Mucosa of rectum (tissue), 2 donors: ENCODE results near the gene AGL.
"Not testable (repeated sequence)": the region's sequence is repeated elsewhere in the genome, so short reads cannot be mapped to it uniquely, and the experiment has no call there.

Experiments used
- H3K27ac ChIP-seq, 2 donors: one replicate each; pipeline ENCODE4 v1.7.0; 2013; ENCODE audit warnings: inconsistent platforms in 2 of 2, low read depth in 2 of 2, low read length in 2 of 2
- H3K27me3 ChIP-seq, 2 donors: one replicate each; pipeline ENCODE4 v1.7.0; 2013; ENCODE audit warnings: low read length in 2 of 2; ENCODE audit not compliant: control insufficient read depth in 2 of 2, insufficient read depth in 2 of 2
- H3K36me3 ChIP-seq, 2 donors: one replicate each; pipeline ENCODE4 v1.7.0; 2013; ENCODE audit warnings: low read length in 2 of 2; ENCODE audit not compliant: control insufficient read depth in 2 of 2, insufficient read depth in 2 of 2
- H3K4me1 ChIP-seq, 2 donors: one replicate each; pipeline ENCODE4 v1.7.0; 2013; ENCODE audit warnings: low read length in 2 of 2, mild to moderate bottlenecking in 1 of 2; ENCODE audit not compliant: control insufficient read depth in 2 of 2, insufficient read depth in 2 of 2
- H3K4me3 ChIP-seq, 2 donors: one replicate each; pipeline ENCODE4 v1.7.0; 2013; ENCODE audit warnings: low read length in 2 of 2
- H3K9ac ChIP-seq, 2 donors: one replicate each; pipeline ENCODE4 v1.7.0; 2013; ENCODE audit warnings: low read length in 2 of 2, low read depth in 1 of 2, mild to moderate bottlenecking in 1 of 2
- H3K9me3 ChIP-seq, 2 donors: one replicate each; pipeline ENCODE4 v1.7.0; 2013; ENCODE audit warnings: low read length in 2 of 2; ENCODE audit not compliant: control insufficient read depth in 2 of 2
- donor health status: healthy.
- donor health status: Normal muscosa, but diverticular disease.

The AGL gene

DNA sequence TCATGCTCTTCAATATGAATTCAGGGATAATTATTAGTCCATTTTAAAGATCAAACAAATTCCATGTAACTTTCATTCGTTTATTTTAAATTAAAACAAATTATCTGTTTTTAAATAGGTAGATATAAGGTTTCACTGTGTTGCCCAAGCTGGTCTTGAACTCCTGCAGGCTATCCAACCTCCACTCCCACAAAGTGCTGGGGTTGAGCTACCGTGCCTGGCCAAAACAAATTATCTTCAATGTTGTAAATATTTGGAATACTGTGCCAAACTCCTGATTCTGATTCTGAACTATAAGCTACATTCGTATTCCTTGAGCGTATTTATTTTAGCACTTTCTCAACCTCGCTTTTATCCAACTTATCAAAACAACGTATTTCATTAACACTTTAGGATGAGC lies 19.6 kb downstream of the AGL start:
- Histone ChIP-seq H3K27ac (no peak overlapping the region), H3K36me3 (peaks cover 0 to 7% of the 10 kb centered on the region in 2 donors)

DNA sequence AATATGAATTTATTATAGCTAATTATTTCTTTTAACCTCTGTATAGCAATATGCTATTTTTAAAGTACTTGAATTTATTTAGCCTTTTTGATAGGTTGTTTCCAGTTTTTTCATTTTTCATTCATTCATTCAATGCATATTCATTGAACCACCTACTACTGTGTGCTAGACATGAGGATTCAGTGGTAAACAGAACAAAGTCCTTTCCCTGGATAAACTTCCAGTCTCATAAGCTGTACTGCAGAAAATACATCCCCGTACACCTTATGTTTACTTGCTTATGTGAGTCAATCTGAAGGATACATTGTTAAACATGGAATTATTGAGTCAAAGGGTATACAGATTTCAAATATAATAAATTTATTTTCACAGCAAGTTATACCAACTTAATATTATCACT lies 21.9 kb downstream of the AGL start:
- H3K4me1 ChIP-seq, result no peaks in the 10 kb centered on the region
- H3K36me3 ChIP-seq, result peaks cover 0 to 7% of the 10 kb centered on the region in 2 donors
- no peak overlapping the region for H3K4me3 ChIP-seq

More for the DNA sequence above, 19.6 kb downstream of the AGL start:
- no peaks in the 10 kb centered on the region for H3K9me3 ChIP-seq
- H3K9ac ChIP-seq, result no peak overlapping the region
- no peak overlapping the region for H3K4me3 ChIP-seq
- H3K27me3 ChIP-seq, result no peaks in the 10 kb centered on the region
- H3K4me1 ChIP-seq, result no peaks in the 10 kb centered on the region

DNA sequence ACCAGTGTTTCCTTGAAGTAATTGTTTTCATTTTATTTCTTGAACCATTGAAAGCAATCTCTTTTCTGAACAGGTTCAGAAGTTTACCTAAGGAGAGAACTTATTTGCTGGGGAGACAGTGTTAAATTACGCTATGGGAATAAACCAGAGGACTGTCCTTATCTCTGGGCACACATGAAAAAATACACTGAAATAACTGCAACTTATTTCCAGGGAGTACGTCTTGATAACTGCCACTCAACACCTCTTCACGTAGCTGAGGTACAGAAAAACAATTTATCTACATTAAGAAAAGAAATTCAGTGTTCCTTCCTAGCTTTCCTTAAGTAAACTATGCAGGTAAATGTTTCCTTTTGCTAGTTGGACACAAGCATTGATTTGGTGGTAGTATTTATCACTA lies 27.4 kb downstream of the AGL start:
- Histone ChIP-seq H3K27me3 (no peaks in the 10 kb centered on the region), H3K27ac (no peak overlapping the region), H3K9ac (no peak overlapping the region), H3K4me1 (no peaks in the 10 kb centered on the region), H3K9me3 (no peaks in the 10 kb centered on the region), H3K36me3 (peaks cover 12 to 20% of the 10 kb centered on the region in 2 donors), H3K4me3 (no peak overlapping the region)

More for the DNA sequence above, 21.9 kb downstream of the AGL start:
- Histone ChIP-seq H3K9ac (no peak overlapping the region), H3K27ac (no peak overlapping the region), H3K9me3 (no peaks in the 10 kb centered on the region), H3K27me3 (no peaks in the 10 kb centered on the region)

DNA sequence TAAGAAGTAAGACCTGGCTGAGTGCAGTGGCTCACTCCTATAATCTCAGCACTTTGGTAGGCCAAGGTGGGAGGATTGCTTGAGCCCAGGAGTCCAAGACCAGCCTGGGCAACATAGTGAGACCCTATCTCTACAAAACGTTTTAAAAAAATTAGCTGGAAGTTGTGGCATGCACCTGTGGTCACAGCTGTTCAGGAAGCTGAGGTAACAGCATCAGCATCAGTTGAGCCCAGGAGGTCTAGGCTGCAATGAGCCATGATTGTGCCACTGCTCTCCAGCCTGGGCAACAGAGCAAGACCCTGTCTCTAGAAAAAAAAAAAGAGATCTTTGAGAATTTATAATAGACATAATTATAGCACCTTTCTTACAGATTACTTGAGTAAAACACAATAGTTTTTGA lies 36.0 kb downstream of the AGL start:
- Histone ChIP-seq H3K9me3 (no peaks in the 10 kb centered on the region), H3K27ac (no peak overlapping the region), H3K4me1 (no peaks in the 10 kb centered on the region), H3K9ac (no peak overlapping the region), H3K27me3 (no peaks in the 10 kb centered on the region), H3K4me3 (no peak overlapping the region), H3K36me3 (peaks cover 19 to 22% of the 10 kb centered on the region in 2 donors)

DNA sequence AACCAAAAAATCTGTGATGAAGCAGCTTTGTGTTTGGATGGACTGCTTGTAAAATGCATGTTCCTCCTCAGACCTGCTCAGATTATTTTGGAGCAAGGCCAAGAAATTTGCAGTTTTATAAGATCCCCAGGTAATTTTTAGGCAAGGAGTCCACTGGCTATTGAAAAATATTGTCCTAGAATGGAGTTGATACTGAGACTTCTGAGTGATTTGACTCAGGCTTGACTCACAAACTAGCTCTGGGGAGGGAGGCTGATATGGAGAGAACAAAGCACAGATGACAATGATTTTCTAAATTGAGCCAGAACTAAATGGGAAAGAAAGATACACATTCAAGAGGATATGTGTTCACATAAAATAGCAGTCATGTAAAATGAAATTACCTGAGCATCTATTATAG lies 36.7 kb downstream of the AGL start:
- H3K4me3 ChIP-seq, result no peak overlapping the region
- H3K4me1 ChIP-seq, result no peaks in the 10 kb centered on the region
- H3K36me3 ChIP-seq, result peaks cover 17 to 28% of the 10 kb centered on the region in 2 donors
- H3K9me3 ChIP-seq, result no peaks in the 10 kb centered on the region
- no peaks in the 10 kb centered on the region for H3K27me3 ChIP-seq
- no peak overlapping the region for H3K9ac ChIP-seq
- H3K27ac ChIP-seq, result no peak overlapping the region

DNA sequence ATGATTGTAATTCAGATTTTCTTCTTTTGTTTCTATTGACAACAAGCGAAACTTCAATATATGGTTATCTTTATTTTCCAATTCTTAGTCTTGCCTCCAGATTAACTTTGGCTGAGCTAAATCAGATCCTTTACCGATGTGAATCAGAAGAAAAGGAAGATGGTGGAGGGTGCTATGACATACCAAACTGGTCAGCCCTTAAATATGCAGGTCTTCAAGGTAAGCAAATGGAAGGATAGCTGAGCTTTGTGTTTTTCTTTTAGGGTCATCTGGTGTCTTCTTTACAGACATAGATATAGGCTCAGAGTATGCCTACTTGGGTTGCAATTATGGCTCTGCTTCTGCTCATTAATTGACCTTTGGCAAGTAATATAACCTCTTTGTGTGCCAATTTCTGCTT lies 37.7 kb downstream of the AGL start:
- Histone ChIP-seq H3K36me3 (peaks cover 11 to 27% of the 10 kb centered on the region in 2 donors), H3K9me3 (no peaks in the 10 kb centered on the region), H3K4me3 (no peak overlapping the region), H3K27ac (no peak overlapping the region), H3K4me1 (no peaks in the 10 kb centered on the region), H3K27me3 (no peaks in the 10 kb centered on the region), H3K9ac (no peak overlapping the region)

DNA sequence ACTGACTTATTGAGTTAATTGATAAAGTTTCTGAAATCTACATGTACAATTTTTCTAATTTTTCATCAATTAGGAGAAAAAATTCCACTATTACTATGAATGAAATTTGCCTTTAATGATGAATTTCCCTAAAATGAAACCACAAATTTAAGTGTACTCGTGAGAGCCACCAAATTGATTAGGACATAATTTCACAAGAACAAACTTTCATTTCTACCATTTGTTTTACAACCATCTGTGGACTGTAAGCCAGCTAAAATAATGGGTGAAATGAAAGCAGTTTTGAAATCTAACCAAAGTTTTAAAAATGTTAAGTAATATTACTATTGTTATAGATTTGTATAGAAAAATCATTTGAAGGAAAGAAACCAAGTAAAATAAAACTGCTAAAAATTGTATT lies 41.8 kb downstream of the AGL start:
- no peaks in the 10 kb centered on the region for H3K4me1 ChIP-seq
- H3K27me3 ChIP-seq, result no peaks in the 10 kb centered on the region
- H3K9ac ChIP-seq, result no peak overlapping the region
- H3K4me3 ChIP-seq, result no peak overlapping the region
- H3K9me3 ChIP-seq, result no peaks in the 10 kb centered on the region
- H3K27ac ChIP-seq, result no peak overlapping the region
- H3K36me3 ChIP-seq, result peaks cover 7 to 21% of the 10 kb centered on the region in 2 donors

DNA sequence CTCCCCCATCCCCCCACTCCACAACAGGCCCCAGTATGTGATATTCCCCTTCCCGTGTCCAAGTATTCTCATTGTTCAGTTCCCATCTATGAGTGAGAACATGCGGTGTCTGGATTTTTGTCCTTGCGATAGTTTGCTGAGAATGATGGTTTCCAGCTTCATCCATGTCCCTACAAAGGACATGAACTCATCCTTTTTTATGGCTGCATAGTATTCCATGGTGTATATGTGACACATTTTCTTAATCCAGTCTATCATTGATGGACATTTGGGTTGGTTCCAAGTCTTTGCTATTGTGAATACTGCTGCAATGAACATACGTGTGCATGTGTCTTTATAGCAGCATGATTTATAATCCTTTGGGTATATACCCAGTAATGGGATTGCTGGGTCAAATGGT lies 53.1 kb downstream of the AGL start:
- not testable (repeated sequence) for H3K9me3 ChIP-seq, H3K27ac ChIP-seq, H3K4me1 ChIP-seq, H3K4me3 ChIP-seq, H3K9ac ChIP-seq, H3K27me3 ChIP-seq
- peaks cover 0 to 25% of the 10 kb centered on the region in 2 donors for H3K36me3 ChIP-seq

DNA sequence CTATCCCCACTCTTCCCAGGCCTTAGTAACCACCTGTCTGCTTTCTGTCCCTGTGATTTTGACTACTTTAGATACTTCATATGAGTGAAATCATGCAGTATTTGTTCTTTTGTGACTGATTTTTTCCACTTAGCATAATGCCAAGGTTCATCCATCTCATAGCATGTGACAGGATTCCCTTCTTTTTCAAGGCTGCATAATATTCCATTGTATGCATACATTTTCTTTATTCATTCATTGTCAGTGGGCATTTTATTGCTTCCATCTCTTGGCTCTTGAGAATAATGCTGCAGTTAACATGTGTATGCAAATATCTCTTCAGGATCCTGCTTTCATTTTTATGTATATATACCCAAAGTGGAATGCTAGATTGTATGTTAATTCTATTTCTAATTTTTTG lies 56.4 kb downstream of the AGL start:
- H3K36me3 ChIP-seq, result peaks cover 6 to 17% of the 10 kb centered on the region in 2 donors
- peaks cover 0 to 2% of the 10 kb centered on the region in 2 donors for H3K9me3 ChIP-seq
- no peak overlapping the region for H3K27ac ChIP-seq

DNA sequence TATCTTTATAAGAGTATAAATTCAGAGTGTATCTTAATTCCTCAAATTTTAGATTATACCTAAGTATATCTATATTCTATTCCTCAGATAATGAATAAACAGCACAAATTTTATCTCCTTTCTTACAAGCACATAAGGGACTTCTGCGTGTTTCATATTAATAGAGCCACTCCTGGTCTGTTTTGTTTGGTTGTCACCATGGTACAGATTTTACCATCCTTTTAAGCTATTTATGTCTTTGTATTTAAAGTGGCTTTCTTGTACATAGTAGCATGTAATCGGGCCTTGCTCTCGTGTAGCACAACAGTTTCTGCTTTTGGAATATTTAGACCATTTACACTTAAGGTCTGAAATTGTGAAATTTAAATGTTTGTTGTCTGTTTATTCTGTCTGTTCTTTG lies 67.1 kb downstream of the AGL start:
- H3K9ac ChIP-seq, result no peak overlapping the region
- no peaks in the 10 kb centered on the region for H3K27me3 ChIP-seq
- H3K9me3 ChIP-seq, result no peaks in the 10 kb centered on the region
- H3K4me3 ChIP-seq, result no peak overlapping the region
- peaks cover 19 to 26% of the 10 kb centered on the region in 2 donors for H3K36me3 ChIP-seq
- H3K27ac ChIP-seq, result no peak overlapping the region
- no peaks in the 10 kb centered on the region for H3K4me1 ChIP-seq

More for the DNA sequence above, 56.4 kb downstream of the AGL start:
- no peaks in the 10 kb centered on the region for H3K4me1 ChIP-seq
- no peaks in the 10 kb centered on the region for H3K27me3 ChIP-seq
- H3K4me3 ChIP-seq, result no peak overlapping the region
- H3K9ac ChIP-seq, result no peak overlapping the region

DNA sequence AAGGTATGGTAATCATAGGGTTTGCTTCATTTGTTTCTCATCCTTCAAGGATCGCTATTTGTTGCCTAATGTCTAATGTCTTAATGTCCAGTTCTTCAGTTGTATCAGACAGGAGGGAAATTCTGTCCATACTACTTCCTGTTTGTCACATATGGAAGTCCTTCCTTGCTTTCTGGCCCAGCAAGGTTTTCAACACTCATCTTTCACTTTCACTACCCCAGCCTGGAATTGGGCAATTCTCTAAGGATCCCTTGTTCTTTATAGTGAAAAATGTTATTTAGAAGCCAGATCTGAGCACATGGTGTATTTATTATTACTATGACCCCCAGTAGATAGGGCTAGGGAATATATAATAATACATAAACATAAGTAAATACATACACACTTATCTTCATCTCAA lies 69.1 kb downstream of the AGL start:
- H3K9me3 ChIP-seq, result no peaks in the 10 kb centered on the region
- no peak overlapping the region for H3K4me3 ChIP-seq
- no peaks in the 10 kb centered on the region for H3K4me1 ChIP-seq
- no peaks in the 10 kb centered on the region for H3K27me3 ChIP-seq
- no peak overlapping the region for H3K27ac ChIP-seq
- H3K9ac ChIP-seq, result no peak overlapping the region
- H3K36me3 ChIP-seq, result peaks cover 10 to 16% of the 10 kb centered on the region in 2 donors
